SIG-M5 treated with dmso at 0.1 percent for 504 hours (cell line): ENCODE data around the gene HMGCR.

Experiments used
- DNase-seq: peaks from one replicate; lab custom pipeline; 2025; ENCODE audit not compliant: unreplicated experiment; lab: John Stamatoyannopoulos, UW

The HMGCR gene

DNA sequence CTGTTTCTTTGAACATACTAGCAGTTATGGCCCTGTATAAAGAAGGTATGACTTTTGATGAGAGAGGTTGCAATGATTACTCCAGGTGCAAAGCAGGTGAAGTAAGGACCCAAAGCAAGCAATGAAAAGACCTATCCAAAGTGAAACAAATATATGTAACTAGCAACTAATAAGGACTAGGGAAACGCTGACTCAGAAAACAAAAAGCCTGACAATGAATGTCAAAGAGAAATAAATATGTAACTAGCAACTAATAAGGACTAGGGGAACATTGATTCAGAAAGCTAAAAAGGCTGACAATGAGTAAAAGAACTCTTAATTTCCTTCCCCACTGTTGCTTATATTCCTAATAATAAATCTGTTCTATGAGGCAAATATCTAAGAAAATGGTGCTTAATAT is 43.1 kb downstream of the HMGCR start:
- DNase-seq: no peak

DNA sequence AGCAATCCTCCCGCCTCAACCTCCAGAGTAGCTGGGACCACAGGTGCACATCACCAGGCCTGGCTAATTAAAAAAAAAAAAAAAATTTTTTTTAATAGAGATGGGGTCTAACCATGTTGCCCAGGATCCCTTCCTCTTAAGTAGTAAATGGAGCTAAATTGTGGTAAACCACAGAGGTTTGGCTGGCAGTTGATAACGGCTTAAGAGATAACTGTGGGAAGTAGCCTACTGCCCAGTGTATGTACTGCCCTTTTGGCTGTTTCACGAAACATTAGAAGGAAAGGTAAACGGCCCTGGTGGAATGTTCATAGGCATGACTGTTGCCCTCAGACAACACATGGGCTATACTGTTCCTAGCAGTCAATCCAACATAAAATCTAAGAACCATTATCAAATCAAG is 44.4 kb downstream of the HMGCR start:
- no peak for DNase-seq

DNA sequence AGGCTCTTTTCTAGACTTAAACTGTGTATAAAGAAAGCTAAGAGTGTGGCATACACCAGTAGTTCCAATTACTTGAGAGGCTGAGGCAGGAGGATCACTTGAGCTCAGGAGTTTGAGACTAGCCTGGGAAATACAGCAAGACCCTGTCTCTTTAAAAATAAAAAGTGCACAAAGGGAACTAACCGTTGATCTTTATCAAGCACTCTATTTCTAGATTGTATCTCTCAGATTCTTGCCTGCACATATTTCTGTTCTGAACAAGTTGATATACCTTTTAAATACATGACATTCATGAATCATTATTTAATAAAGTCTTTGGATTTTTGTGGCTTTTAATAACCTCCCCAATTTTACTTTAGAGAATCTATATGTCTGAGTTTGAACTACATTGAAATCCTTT is 47.2 kb downstream of the HMGCR start:
- no peak for DNase-seq

DNA sequence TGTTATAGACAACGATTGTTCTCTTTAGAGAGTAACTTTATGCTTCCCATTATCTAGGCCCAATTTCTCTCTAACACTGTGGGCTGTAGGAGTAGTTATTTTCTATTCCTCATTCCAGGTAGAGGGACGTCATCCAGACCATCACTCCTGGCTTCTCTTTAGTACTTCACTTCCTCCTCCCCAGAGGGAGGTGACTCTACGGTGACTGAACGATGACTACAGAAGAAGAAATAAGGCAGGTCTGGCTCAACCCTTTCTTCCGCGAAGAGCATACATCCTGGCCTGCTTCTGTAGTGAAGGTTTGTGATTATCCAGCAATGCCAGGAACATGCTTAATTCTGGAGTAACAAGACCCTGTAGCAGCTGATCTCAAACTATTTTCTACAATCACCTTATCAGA is 50.8 kb downstream of the HMGCR start:
- no peak for DNase-seq

DNA sequence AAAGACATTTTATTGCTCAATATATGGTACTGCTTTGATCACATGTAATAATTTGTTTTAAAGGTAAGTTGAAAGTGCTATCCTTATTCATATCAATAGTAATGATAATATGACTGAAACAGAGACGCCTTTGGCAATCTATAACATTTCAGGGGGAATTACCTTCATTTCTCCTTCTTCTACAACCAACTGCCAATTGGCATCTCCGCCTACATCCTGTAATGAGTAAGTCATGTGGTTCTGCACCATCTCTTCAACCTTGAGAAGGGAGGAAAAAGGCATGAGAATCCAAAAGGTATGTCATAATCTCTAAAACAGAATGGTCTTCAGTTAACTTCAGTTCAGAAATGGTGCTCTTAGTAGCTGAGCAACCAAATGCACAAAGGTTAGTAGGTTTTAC is 52.4 kb downstream of the HMGCR start:
- no peak for DNase-seq

DNA sequence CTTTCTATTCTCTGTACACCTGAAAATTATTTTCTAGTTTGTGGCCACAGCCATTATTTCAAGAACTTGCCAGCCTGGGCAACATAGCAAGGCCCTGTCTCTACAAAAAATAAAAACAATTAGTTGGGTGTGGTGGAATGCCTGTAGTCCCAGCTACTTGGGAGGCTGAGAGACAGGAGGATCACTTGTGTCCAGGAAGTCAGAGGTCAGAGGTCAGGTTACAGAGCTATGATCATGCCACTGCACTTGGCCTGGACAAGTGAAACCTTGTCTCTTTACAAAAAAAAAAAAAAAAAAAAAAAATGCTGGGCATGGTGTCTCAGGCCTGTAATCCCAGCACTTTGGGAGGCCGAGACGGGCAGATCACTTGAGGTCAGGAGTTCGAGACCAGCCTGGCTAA is 58.3 kb downstream of the HMGCR start:
- no peak for DNase-seq

DNA sequence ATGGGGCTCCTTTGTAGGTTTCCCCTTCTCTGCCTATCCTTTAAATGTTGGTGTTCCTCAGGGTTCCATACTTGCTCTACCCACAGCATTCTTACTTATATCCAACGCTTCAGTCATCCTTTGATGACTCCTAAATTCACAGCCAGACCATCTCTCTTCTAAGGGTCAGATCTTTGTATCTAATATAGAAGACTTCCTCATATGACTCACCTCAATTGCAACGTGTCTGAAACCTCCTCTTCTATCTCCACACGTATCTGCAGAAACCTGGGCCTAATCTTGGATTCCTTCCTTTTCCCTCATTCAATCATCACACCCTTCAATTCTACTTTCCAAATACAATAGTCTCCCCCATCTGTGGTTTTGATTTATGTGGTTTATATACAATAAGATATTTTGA is 68.3 kb downstream of the HMGCR start:
- DNase-seq: peak; percentile 4
